CD4-positive, alpha-beta T cell treated with Interleukin-6 for 4 hours (primary cell): Measurements from ENCODE around the gene PRSS22.

Experiments
- DNase-seq: peaks from one replicate; pipeline ENCODE4 v3.0.0-alpha.2; 2020; ENCODE audit warnings: mixed read lengths

The PRSS22 gene

GRCh38 chr16:2857451-2858244 lies at the start of gene PRSS22:
PRSS22 (minus strand) TSS chr16:2858170; CDS start chr16:2858104, 66 bp downstream.
- DNase-seq = peak; percentile 18

GRCh38 chr16:2907084-2907753 lies 49.2 kb upstream of the PRSS22 start:
- peak; percentile 56 for DNase-seq

GRCh38 chr16:2905988-2906387 lies 48.0 kb upstream of the PRSS22 start:
- no peak for DNase-seq

GRCh38 chr16:2905241-2905987 lies 47.4 kb upstream of the PRSS22 start:
- peak; percentile 86 for DNase-seq

GRCh38 chr16:2904922-2905240 lies 46.9 kb upstream of the PRSS22 start:
- DNase-seq = no peak

GRCh38 chr16:2904100-2904921 lies 46.3 kb upstream of the PRSS22 start:
- DNase-seq = peak; percentile 79

- no peak for DNase-seq
Observed at GRCh38 chr16:2902337-2903130, 44.6 kb upstream of the PRSS22 start.

GRCh38 chr16:2900526-2901075 lies 42.6 kb upstream of the PRSS22 start:
- DNase-seq = no peak

GRCh38 chr16:2899564-2900072 lies 41.6 kb upstream of the PRSS22 start:
- DNase-seq = no peak

- no peak for DNase-seq
Observed at GRCh38 chr16:2898831-2899563, 41.0 kb upstream of the PRSS22 start.

- no peak for DNase-seq
Observed at GRCh38 chr16:2897110-2897509, 39.1 kb upstream of the PRSS22 start.

GRCh38 chr16:2896480-2897010 lies 38.6 kb upstream of the PRSS22 start:
- no peak for DNase-seq

- DNase-seq = no peak
Observed at GRCh38 chr16:2895813-2896212, 37.8 kb upstream of the PRSS22 start.

GRCh38 chr16:2894231-2894630 lies 36.3 kb upstream of the PRSS22 start:
- no peak for DNase-seq

- no peak for DNase-seq
Observed at GRCh38 chr16:2884041-2884451, 26.1 kb upstream of the PRSS22 start.

GRCh38 chr16:2883458-2883908 lies 25.5 kb upstream of the PRSS22 start:
- DNase-seq = no peak

GRCh38 chr16:2882650-2883457 lies 24.9 kb upstream of the PRSS22 start, which contains the start of gene FLYWCH2:
FLYWCH2 (plus strand) TSS chr16:2883215; CDS start chr16:2896450, 13,235 bp downstream.
- peak; percentile 98 for DNase-seq

- DNase-seq = peak; percentile 46
Observed at GRCh38 chr16:2881783-2882649, 24.0 kb upstream of the PRSS22 start.
